A549 (cell line): ENCODE results near the gene CEP85. TPM values are rescaled to one million over a fixed set of nuclear protein-coding genes. Genes with fewer than 3 reads are reported as not detected.

Experiments used
- ATAC-seq, 2 experiments: fragments of 200-7000 bp in 1 of 2; fragments of >200 bp in 1 of 2; cut with Nextera tagmentation in 1 of 2; cut with Tn5 transposase in 1 of 2; 3 replicates each; pipeline versions ENCODE4 v1.8.0 to v1.9.1; 2018 to 2020; ENCODE audit warnings: mild to moderate bottlenecking in 1 of 2, moderate library complexity in 1 of 2
- CTCF ChIA-PET: fragments of 300-600 bp; sonication (Branson Sonifier 250); formaldehyde crosslinking; extraction: SDS; loops from one replicate; lab custom pipeline; 2021; ENCODE audit warnings: antibody characterized with exemption, inconsistent platforms; lab: Yijun Ruan, JAX
- POLR2A ChIA-PET: fragments of 350-600 bp; formaldehyde crosslinking; extraction: SDS; loops from one replicate; lab custom pipeline; 2021; ENCODE audit warnings: antibody characterized with exemption, inconsistent platforms; lab: Yijun Ruan, JAX
- DNase-seq, 2 experiments: peaks; one replicate each; pipeline versions ENCODE4 v3.0.0 to v3.0.0-alpha.2; 2011 to 2016; ENCODE audit warnings: low read depth in 1 of 2, low spot score in 1 of 2
- FAIRE-seq: peaks from 2 replicates; lab custom pipeline; 2011; peaks lifted over from hg19 to GRCh38; lab: Jason Lieb, UNC
- H3K27ac ChIP-seq, 2 experiments: fragments of >200 bp; sonication (Bioruptor Twin); formaldehyde crosslinking; 3 replicates each; pipeline ENCODE4 v1.5.1; 2016 to 2017
- H3K4me1 ChIP-seq: fragments of >200 bp; sonication (Bioruptor Twin); formaldehyde crosslinking; 3 replicates; pipeline ENCODE4 v1.6.1; 2016
- H3K4me2 ChIP-seq: fragments of >200 bp; sonication (Bioruptor Twin); formaldehyde crosslinking; 3 replicates; pipeline ENCODE4 v1.6.1; 2016
- H3K4me3 ChIP-seq: fragments of >200 bp; sonication (Bioruptor Twin); formaldehyde crosslinking; 3 replicates; pipeline ENCODE4 v1.5.1; 2016
- H3K9me3 ChIP-seq: fragments of >200 bp; sonication (Bioruptor Twin); formaldehyde crosslinking; 3 replicates; pipeline ENCODE4 v1.6.1; 2016
- CEBPB ChIP-seq, 2 experiments: fragments of >200 bp in 1 of 2; sonication (Bioruptor Twin) in 1 of 2; formaldehyde crosslinking in 1 of 2; IDR thresholded peaks; 2 replicates each; pipeline ENCODE4 v1.6.1; 2012 to 2016
- EP300 ChIP-seq, 2 experiments: fragments of >200 bp; sonication (Bioruptor Twin); formaldehyde crosslinking; IDR thresholded peaks; 2 replicates in 1 of 2; 3 replicates in 1 of 2; pipeline ENCODE4 v1.6.1; 2016 to 2017
- ESRRA ChIP-seq: fragments of 150-350 bp; IDR thresholded peaks from 2 replicates; pipeline ENCODE4 v1.6.1; 2014; ENCODE audit warnings: mild to moderate bottlenecking, low read length, borderline replicate concordance
- HEYL ChIP-seq: fragments of 250-450 bp; sonication (Bioruptor Pico); IDR thresholded peaks from 2 replicates; pipeline ENCODE4 v1.8.0; 2021; ENCODE audit warnings: mild to moderate bottlenecking, moderate library complexity
- JUNB ChIP-seq: fragments of >200 bp; sonication (Bioruptor Twin); formaldehyde crosslinking; IDR thresholded peaks from 2 replicates; pipeline ENCODE4 v1.6.1; 2016
- KDM1A ChIP-seq: fragments of 200-600 bp; sonication (generic); IDR thresholded peaks from 2 replicates; pipeline ENCODE4 v1.6.1; 2016; ENCODE audit warnings: low read depth, mild to moderate bottlenecking
- MAFK ChIP-seq: fragments of 450-650 bp; IDR thresholded peaks from 2 replicates; pipeline ENCODE4 v1.6.1; 2014; ENCODE audit not compliant: partially characterized antibody
- MAZ ChIP-seq: fragments of 150-350 bp; IDR thresholded peaks from 2 replicates; pipeline ENCODE4 v1.6.1; 2014; ENCODE audit warnings: antibody characterized with exemption, low read depth, low read length, borderline replicate concordance
- NPAS2 ChIP-seq: fragments of 250-450 bp; sonication (Bioruptor Pico); IDR thresholded peaks from 2 replicates; pipeline ENCODE4 v1.8.0; 2022; ENCODE audit warnings: mild to moderate bottlenecking, moderate library complexity, borderline replicate concordance
- PHF8 ChIP-seq: fragments of 200-600 bp; sonication (generic); IDR thresholded peaks from 2 replicates; pipeline ENCODE4 v1.6.1; 2016; ENCODE audit warnings: low read depth, mild to moderate bottlenecking, antibody characterized with exemption, moderate library complexity, borderline replicate concordance
- POLR2AphosphoS2 ChIP-seq: conservative IDR thresholded peaks from 2 replicates; pipeline ENCODE4 v1.6.1; 2012; ENCODE audit warnings: low read length, improper control_type of control experiment, inconsistent platforms
- RAD21 ChIP-seq, 2 experiments: fragments of >200 bp in 1 of 2; sonication (Bioruptor Twin) in 1 of 2; formaldehyde crosslinking in 1 of 2; IDR thresholded peaks in 1 of 2; conservative IDR thresholded peaks in 1 of 2; 2 replicates in 1 of 2; 3 replicates in 1 of 2; pipeline ENCODE4 v1.6.1; 2012 to 2018; ENCODE audit warnings: inconsistent platforms in 1 of 2
- ZC3H11A ChIP-seq: fragments of 450-650 bp; IDR thresholded peaks from 2 replicates; pipeline ENCODE4 v1.6.1; 2014; ENCODE audit warnings: antibody characterized with exemption, mild to moderate bottlenecking
- WGBS: methylation state at CpG from one replicate; pipeline ENCODE4 v1.1.6; 2017; ENCODE audit errors: missing lambda C conversion rate; 5-methylcytosine and 5-hydroxymethylcytosine counted together
- polyA plus RNA-seq, 4 experiments: library from polyadenylated mRNA; depleted of rRNA in 3 of 4; stranded (reverse); fragments of >200 nt; fragmentation: RNase III in 1 of 4; extraction: RNeasy Plus Mini Kit Qiagen cat#74134 plus additional on column Dnase treatment in 1 of 4; gene quantifications; 2 replicates in 3 of 4; 3 replicates in 1 of 4; pipeline ENCODE4 v1.2.3, GENCODE V29; 2011 to 2017
- TF ChIP-seq, protein P1 (sequence below): fragments of >200 bp; sonication (Bioruptor Twin); formaldehyde crosslinking; IDR thresholded peaks from 3 replicates; pipeline ENCODE4 v1.6.1; 2016
- TF ChIP-seq, protein P2 (sequence below): fragments of 200-600 bp; sonication (generic); IDR thresholded peaks from 2 replicates; pipeline ENCODE4 v1.6.1; 2016; ENCODE audit warnings: antibody characterized with exemption, mild to moderate bottlenecking, moderate library complexity
- TF ChIP-seq, protein P3 (sequence below): fragments of 150-350 bp; IDR thresholded peaks from 2 replicates; pipeline ENCODE4 v1.6.1; 2014; ENCODE audit warnings: low read depth, mild to moderate bottlenecking, low read length
- TF ChIP-seq, protein P4 (sequence below): fragments of 450-650 bp; IDR thresholded peaks from 2 replicates; pipeline ENCODE4 v1.6.1; 2014; ENCODE audit warnings: antibody characterized with exemption

The CEP85 gene
- polyA plus RNA-seq, 2 of the 4 experiments (the other 2 are of a cell fraction): 13.0 to 21.1 TPM

DNA sequence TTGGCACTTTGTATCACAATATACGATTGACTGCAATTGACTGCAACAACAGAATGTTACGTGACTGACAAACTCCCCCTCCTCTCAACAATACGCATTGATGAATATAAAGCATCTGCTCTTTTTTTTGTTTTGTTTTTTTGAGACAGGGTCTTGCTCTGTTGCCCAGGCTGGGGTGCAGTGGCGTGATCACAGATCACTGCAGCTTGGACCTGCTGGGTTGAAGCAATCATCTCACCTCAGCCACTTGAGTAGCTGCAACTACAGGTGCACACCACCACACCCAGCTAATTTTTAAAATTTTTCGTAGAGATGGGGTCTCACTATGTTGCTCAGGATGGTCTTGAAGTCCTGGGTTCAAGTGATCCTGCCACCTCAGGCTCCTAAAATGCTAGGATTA lies 21.3 kb upstream of the CEP85 start:
- ChIA-PET CTCF (interaction anchor here (0.9 kb wide), 1 partner anchor 12 kb away, joined by 4 read pairs; no protein-coding TSS in a partner anchor), POLR2A (no interaction called here)
- Histone ChIP-seq H3K4me3 (no peak overlapping the region), H3K4me1 (no peaks in the 10 kb centered on the region), H3K27ac (no peak overlapping the region), H3K9me3 (no peaks in the 10 kb centered on the region), H3K4me2 (no peak overlapping the region)
- TF ChIP-seq ESRRA (no peak), CEBPB (IDR thresholded peaks at IDR 0.05) (no peak), HEYL (CRISPR knock-in tag) (no peak), PHF8 (no peak), POLR2AphosphoS2 (no peak), JUNB (no peak), KDM1A (no peak), MAFK (no peak), NPAS2 (CRISPR knock-in tag) (no peak)
- TF ChIP-seq, protein P1, sequence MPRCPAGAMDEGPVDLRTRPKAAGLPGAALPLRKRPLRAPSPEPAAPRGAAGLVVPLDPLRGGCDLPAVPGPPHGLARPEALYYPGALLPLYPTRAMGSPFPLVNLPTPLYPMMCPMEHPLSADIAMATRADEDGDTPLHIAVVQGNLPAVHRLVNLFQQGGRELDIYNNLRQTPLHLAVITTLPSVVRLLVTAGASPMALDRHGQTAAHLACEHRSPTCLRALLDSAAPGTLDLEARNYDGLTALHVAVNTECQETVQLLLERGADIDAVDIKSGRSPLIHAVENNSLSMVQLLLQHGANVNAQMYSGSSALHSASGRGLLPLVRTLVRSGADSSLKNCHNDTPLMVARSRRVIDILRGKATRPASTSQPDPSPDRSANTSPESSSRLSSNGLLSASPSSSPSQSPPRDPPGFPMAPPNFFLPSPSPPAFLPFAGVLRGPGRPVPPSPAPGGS: no peak
- TF ChIP-seq, protein P2, sequence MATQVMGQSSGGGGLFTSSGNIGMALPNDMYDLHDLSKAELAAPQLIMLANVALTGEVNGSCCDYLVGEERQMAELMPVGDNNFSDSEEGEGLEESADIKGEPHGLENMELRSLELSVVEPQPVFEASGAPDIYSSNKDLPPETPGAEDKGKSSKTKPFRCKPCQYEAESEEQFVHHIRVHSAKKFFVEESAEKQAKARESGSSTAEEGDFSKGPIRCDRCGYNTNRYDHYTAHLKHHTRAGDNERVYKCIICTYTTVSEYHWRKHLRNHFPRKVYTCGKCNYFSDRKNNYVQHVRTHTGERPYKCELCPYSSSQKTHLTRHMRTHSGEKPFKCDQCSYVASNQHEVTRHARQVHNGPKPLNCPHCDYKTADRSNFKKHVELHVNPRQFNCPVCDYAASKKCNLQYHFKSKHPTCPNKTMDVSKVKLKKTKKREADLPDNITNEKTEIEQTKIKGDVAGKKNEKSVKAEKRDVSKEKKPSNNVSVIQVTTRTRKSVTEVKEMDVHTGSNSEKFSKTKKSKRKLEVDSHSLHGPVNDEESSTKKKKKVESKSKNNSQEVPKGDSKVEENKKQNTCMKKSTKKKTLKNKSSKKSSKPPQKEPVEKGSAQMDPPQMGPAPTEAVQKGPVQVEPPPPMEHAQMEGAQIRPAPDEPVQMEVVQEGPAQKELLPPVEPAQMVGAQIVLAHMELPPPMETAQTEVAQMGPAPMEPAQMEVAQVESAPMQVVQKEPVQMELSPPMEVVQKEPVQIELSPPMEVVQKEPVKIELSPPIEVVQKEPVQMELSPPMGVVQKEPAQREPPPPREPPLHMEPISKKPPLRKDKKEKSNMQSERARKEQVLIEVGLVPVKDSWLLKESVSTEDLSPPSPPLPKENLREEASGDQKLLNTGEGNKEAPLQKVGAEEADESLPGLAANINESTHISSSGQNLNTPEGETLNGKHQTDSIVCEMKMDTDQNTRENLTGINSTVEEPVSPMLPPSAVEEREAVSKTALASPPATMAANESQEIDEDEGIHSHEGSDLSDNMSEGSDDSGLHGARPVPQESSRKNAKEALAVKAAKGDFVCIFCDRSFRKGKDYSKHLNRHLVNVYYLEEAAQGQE: no peak
- WGBS: 71% methylated on average over 5 of the region's 5 CpGs
- FAIRE-seq (no peak), ATAC-seq (no peak), DNase-seq (no peak)

DNA sequence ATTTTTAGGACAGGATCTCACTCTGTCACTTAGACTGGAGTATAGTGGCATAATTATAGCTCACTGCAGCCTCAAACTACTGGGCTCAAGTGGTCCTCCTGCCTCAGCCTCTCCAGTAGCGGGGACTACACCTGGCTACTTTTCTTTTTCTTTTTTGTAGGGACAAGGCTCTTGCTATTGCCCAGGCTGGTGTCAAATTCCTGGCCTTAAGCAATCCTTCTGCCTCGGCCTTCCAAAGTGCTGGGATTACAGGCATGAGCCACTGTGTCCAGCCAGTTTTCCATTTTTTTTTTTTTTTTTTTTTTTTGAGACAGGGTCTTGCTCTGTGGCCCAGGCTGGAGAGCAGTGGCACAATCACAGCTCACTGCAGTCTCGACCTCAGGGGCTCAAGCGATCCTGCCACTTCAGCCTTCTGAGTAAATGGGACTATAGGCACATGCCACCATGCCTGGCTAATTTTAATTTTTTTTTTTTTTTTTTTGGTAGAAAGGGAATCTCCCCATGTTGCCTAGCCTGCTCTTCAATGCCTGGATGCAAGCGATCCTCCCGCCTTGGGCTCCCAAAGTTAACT lies 20.6 kb upstream of the CEP85 start:
- no peak for FAIRE-seq
- 72% methylated on average over 6 of the region's 6 CpGs for WGBS
- peaks cover under 1% of the 10 kb centered on the region; the same call in 1 of the 3 replicates for H3K4me1 ChIP-seq
- no peaks in the 10 kb centered on the region for H3K9me3 ChIP-seq
- H3K4me3 ChIP-seq: no peak overlapping the region
- DNase-seq: no peak
- ChIA-PET POLR2A (no interaction called here), CTCF (no interaction called here)
- H3K4me2 ChIP-seq: no peak overlapping the region
- no peak overlapping the region for H3K27ac ChIP-seq
- no peak for ATAC-seq
- TF ChIP-seq, protein P3, sequence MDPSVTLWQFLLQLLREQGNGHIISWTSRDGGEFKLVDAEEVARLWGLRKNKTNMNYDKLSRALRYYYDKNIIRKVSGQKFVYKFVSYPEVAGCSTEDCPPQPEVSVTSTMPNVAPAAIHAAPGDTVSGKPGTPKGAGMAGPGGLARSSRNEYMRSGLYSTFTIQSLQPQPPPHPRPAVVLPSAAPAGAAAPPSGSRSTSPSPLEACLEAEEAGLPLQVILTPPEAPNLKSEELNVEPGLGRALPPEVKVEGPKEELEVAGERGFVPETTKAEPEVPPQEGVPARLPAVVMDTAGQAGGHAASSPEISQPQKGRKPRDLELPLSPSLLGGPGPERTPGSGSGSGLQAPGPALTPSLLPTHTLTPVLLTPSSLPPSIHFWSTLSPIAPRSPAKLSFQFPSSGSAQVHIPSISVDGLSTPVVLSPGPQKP: no peak
- TF ChIP-seq ZC3H11A (no peak), MAZ (no peak), RAD21 (conservative IDR thresholded peaks at IDR 0.05 in 1 of 2, IDR thresholded peaks at IDR 0.05 in 1 of 2) (no peak), EP300 (IDR thresholded peaks at IDR 0.05) (no peak)
- TF ChIP-seq, protein P4, sequence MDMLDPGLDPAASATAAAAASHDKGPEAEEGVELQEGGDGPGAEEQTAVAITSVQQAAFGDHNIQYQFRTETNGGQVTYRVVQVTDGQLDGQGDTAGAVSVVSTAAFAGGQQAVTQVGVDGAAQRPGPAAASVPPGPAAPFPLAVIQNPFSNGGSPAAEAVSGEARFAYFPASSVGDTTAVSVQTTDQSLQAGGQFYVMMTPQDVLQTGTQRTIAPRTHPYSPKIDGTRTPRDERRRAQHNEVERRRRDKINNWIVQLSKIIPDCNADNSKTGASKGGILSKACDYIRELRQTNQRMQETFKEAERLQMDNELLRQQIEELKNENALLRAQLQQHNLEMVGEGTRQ: no peak
- TF ChIP-seq, all 56 proteins: peak for 0
